GM18508 (cell line): ENCODE results near the gene ZNF782.
"Not testable (repeated sequence)": the region's sequence is repeated elsewhere in the genome, so short reads cannot be mapped to it uniquely, and the experiment has no call there.

ENCODE experiments used
- ATAC-seq: cut with Tn5 transposase; IDR thresholded peaks from one replicate; pipeline ENCODE4 v1.9.1; 2021; ENCODE audit warnings: moderate number of reproducible peaks; ENCODE audit not compliant: insufficient read depth, unreplicated experiment

ZNF782 gene

DNA sequence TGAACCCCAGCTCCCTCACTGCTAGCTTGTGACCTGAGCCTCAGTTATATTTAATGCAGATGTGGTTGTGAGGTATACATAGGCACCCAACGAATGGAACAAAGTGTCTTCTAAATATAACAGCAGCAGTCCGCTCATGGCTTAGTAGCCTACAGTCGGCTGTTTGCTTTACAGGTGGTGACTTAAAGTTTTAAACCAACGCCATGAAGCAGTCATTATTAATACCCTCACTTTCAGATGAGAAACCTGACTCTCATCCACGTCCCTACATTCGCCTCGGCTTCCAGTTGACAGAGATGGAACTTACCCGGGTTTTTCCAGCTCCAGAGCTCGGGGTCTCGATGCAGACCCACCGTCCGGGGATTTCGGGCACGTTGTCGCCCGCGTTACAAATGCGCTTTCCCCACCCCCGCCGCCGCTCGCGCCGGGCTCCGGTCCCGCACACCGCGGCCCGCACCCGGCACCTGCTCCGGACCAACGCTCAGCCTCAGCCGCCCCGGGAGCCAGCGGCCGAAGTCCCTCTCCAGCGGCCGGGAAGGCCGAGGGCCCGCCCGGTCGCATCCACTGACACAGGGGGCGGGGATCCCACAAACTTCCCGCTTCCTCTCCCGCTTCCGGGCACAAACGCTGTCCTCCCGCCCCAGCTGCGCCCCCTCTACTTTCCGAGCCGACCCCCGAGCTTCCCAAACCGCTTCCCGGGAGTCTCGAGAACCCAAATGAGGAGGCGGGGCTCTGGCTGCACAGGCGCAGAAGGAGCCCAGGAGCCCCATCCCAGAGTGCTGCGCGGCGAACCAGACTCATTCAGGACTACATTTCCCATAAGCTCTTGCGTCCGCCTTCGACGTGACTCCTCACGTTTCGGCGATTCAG lies at the start of gene ZNF782:
Gene ZNF782, minus strand, starts transcription at position 734 of the 870 bp plus-strand sequence. CDS start 2,553 bp downstream, outside the sequence.
- ATAC-seq, result peak; percentile 72

GRCh38 chr9:96900010-96900409 lies 45.7 kb upstream of the ZNF782 start:
- not testable (repeated sequence) for ATAC-seq

GRCh38 chr9:96892131-96892530 lies 37.8 kb upstream of the ZNF782 start:
- ATAC-seq, result no peak

GRCh38 chr9:96888591-96888990 lies 34.3 kb upstream of the ZNF782 start:
- ATAC-seq, result no peak

DNA sequence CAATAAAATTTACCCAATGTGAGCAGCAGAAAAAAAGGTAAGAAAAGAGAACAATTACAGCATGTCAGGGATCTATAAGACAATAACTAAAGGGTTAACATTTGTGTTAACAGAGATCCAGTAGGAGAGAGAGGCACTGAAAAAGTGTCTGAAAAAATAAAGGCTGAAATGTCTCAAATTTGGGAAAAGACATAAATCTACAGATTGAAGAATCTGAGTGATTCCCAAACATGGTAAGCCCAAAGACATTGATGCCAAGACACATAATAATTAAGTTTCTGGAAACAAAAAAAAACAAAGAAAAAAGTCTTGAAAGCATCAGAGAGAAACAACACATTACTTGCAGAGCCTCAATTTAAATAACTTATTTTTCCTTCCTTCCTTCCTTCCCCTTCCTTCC lies 31.1 kb upstream of the ZNF782 start:
- no peak for ATAC-seq

GRCh38 chr9:96884443-96884842 lies 30.1 kb upstream of the ZNF782 start:
- no peak for ATAC-seq

GRCh38 chr9:96883922-96884321 lies 29.6 kb upstream of the ZNF782 start:
- no peak for ATAC-seq

- ATAC-seq, result no peak
Measured at GRCh38 chr9:96877269-96877668, 23.0 kb upstream of the ZNF782 start.

DNA sequence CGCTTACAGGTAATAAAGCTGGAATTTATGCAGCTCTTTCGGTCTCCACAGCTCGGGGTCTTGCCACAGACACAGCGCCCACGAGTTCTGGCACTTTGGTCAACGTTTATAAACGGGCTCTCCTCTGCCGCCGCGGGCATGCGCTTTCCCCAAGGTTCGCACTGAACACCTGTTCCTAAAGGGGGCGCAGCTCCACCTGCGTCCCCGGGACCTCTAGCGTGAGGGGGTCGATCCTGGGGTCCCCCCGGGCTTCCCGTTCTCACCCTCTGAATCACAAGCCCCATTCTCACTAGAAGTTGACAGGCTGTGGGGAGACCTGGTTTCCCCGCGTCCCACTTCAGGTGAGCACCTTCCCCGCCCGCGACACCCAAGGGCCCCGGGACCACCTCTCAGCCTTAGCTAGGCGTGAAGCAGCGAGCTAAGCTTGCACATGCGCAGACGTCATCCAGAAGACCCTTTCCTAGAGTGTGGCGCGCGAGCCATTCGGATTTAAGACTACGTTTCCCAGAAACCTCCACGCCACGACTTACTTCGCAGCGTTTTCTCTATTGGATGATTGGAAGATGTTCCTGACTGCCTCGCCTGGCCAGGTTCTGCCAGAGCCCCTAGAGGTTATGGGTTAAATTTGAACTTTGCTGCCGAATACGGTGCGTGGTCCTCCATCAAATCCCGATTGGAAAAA lies 21.3 kb upstream of the ZNF782 start:
- peak; percentile 37 for ATAC-seq

GRCh38 chr9:96874947-96875460 lies 20.7 kb upstream of the ZNF782 start:
- no peak for ATAC-seq

GRCh38 chr9:96874201-96874785 lies 20.0 kb upstream of the ZNF782 start:
- ATAC-seq, result no peak

DNA sequence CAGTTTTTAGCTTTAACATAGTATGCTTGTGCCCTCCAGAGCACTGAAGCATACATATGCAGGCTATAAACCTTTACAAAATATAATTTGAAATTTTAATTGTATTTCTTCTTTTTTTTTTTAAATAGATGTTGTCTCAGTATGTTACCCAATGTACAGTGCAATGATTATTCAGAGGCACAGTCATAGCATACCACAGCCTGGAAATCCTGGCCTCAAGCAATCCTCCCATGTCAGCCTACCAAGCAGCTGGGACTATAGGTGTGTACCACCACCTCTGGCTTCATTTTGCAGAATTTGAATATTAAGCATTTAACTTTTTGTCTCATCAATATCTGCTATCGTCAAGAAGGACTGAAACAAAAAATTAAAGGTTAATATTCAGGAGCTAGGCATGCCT lies 16.9 kb upstream of the ZNF782 start:
- ATAC-seq, result no peak

DNA sequence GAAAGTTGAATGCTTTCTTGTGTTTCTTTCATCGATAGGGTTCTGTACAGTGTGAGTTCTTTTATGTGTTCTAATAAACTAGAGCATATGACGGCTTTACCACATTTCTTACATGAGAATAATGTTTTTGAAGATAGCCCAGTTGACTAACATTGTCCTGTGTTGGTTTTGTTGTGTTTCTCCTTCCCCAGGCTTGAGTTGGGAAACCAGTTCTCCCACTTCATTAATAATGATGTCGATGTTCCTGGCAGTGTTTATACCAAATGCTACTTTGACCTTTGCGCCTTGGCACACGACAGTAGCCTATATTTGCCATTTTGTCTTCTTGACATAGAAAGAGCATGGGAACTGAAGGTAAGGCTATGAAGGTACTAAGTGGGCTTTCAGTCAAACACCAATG lies 14.4 kb upstream of the ZNF782 start:
- ATAC-seq, result no peak

GRCh38 chr9:96867079-96867804 lies 12.9 kb upstream of the ZNF782 start:
- ATAC-seq, result no peak

- not testable (repeated sequence) for ATAC-seq
Measured at GRCh38 chr9:96865240-96865639, 10.9 kb upstream of the ZNF782 start.

DNA sequence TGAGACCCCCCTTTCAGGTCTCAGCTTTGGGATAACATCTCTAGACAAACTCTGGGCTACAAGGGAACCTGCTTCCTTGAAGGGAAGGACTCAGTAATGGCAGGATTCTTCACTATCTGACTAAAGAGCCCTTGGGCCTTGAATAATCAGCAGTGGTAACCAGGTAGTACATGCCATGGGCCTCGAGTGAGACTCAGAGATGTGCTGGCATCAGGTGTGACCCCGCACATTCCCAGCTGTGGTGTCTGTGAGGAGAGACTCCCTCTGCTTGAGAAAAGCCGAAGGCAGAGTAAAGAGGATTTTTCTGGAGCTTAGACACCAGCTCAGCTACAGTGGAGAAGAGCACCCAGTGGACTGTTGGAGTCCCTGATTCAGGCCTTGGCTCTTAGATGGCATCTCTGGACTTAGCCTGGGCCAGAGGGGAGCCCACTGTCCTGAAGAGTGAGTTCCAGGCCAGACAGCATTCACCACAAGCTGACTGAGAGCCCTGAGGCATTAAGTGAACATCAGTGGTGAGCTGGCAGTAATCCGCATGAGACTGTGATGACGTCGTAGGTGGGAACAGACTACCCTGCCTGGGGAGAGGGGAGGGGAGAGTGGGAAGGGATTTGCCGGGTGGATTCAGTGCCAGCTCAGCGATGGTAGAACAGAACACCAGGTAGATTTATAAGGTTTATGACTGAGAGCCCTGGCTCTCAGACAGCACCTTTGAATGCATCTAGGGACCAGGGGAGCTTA lies 5.3 kb upstream of the ZNF782 start:
- no peak for ATAC-seq

GRCh38 chr9:96858670-96859069 lies 4.4 kb upstream of the ZNF782 start:
- no peak for ATAC-seq

DNA sequence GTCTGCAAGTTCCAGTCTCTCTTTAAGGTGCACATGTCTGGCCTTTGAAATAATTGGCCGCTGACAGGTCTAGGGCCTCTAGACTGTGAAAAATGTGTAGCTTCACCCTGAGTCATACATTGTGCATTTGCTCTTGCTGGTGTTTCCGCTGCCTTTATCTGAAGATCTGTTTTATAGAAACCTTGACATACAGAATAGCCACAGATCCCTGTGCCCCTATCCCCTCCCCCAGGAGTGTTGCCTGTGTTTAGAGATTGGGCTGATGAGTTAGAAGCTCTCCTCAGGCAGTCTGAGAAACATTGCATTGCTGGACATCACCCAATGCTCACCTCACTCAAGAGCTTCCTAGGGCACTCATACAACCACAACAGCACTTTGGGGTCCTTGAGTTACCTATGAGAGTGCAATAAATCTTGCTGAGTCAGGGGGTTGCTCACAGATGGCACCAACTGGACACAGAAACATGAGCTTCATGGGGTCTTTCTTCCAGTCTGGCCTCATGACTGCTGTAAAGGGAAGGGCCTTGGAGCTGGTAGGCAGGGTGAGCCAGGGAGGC lies 3.8 kb upstream of the ZNF782 start:
- no peak for ATAC-seq
